Adrenal gland (tissue), 12 donors: Measurements from ENCODE around the gene DLX3. TPM values are rescaled to one million over a fixed set of nuclear protein-coding genes. Genes with fewer than 3 reads are reported as not detected.

Source experiments
- DNase-seq, 7 donors: peaks; one replicate each; pipeline ENCODE4 v3.0.0-alpha.2; 2019 to 2020
- H3K27ac ChIP-seq, 5 donors: fragments of 200-600 bp; sonication (generic) in 4 of 5; 1 replicate in 3 of 5; 2 replicates in 2 of 5; pipeline versions ENCODE4 v1.5.1 to v1.8.0; 2016 to 2020; ENCODE audit warnings: mild to moderate bottlenecking in 1 of 5
- H3K27me3 ChIP-seq: fragments of 200-600 bp; 2 replicates; pipeline ENCODE4 v1.8.0; 2021
- H3K36me3 ChIP-seq, 2 donors: fragments of 200-600 bp; replicated peaks in 1 of 2; 1 replicate in 1 of 2; 2 replicates in 1 of 2; pipeline versions ENCODE4 v1.5.1 to v1.8.0; 2018 to 2022
- H3K4me1 ChIP-seq, 2 donors: fragments of 200-600 bp; replicated peaks in 1 of 2; 1 replicate in 1 of 2; 2 replicates in 1 of 2; pipeline versions ENCODE4 v1.5.1 to v1.8.0; 2018 to 2021
- H3K4me3 ChIP-seq, 4 donors: fragments of 200-600 bp; sonication (generic) in 3 of 4; one replicate each; pipeline ENCODE4 v1.5.1; 2016 to 2018
- H3K9me3 ChIP-seq, 3 donors: fragments of 200-600 bp; sonication (generic) in 1 of 3; replicated peaks in 1 of 3; 1 replicate in 2 of 3; 2 replicates in 1 of 3; pipeline versions ENCODE4 v1.5.1 to v1.8.0; 2016 to 2021
- CTCF ChIP-seq, 6 experiments: fragments of 450-650 bp in 4 of 6; fragments of 200-600 bp in 2 of 6; sonication (generic) in 1 of 6; IDR thresholded peaks; 1 replicate in 5 of 6; 2 replicates in 1 of 6; pipeline versions ENCODE4 v1.5.1 to v1.8.0; 2016 to 2021; ENCODE audit warnings: antibody characterized with exemption in 6 of 6, mild to moderate bottlenecking in 2 of 6, moderate library complexity in 1 of 6
- POLR2A ChIP-seq, 2 donors: fragments of 450-650 bp; IDR thresholded peaks; one replicate each; pipeline ENCODE4 v1.6.1; 2017; ENCODE audit warnings: antibody characterized with exemption in 2 of 2, mild to moderate bottlenecking in 2 of 2, moderate library complexity in 1 of 2
- WGBS, 4 donors: extraction: QIAGEN DNeasy Blood & Tissue Kit in 2 of 4; methylation state at CpG; one replicate each; pipeline versions ENCODE4 v1.1.5 to v1.1.7; 2013 to 2017; 5-methylcytosine and 5-hydroxymethylcytosine counted together
- intact Hi-C, 2 donors: fragments of 100-400 bp; cut with DNase I; formaldehyde crosslinking; loops; one replicate each; pipeline versions ENCODE4 v1.14.1 to v1.15.0; 2022 to 2023
- polyA plus RNA-seq, 3 donors: library from polyadenylated mRNA; stranded (reverse); fragments of 200-250 nt in 2 of 3; fragments of 350-450 nt in 1 of 3; fragmentation: Illumina TruSeq in 1 of 3; extraction: RNeasy Lipid Tissue Mini Kit (QIAGEN cat#74804) in 1 of 3; gene quantifications; one replicate each; pipeline ENCODE4 v1.2.3, GENCODE V29; 2013 to 2014
- total RNA-seq, 9 donors: library from RNA; depleted of rRNA in 4 of 9; stranded (reverse); fragments of >200 nt in 4 of 9; fragments of 120-200 nt in 1 of 9; fragmentation: NEBNext Ultra II Directional in 1 of 9; extraction: Animal tissue kit (Norgen Biotek cat#: 25700) in 1 of 9; gene quantifications; one replicate each; pipeline versions ENCODE4 v1.1.0 to v1.2.4, GENCODE V29; 2013 to 2023
- donor health status: healthy with polysubstance abuse.
- donor health status: Bipolar disorder and iron deficiency.
- donor health status: DM: yes; HTN: yes; CAD: no.
- donor health status: DM: no; HTN: no; CAD: no.
- donor health status: DM: no; HTN: no; CAD: no.
- donor health status: DM: yes; HTN: yes; CAD: no.

Gene DLX3
- total and polyA plus RNA-seq, 12 donors: 0.07 to 0.83 (median 0.36) TPM; not detected in 4

- Histone ChIP-seq H3K9me3 (no peaks in the 10 kb centered on the region), H3K36me3 (no peaks in the 10 kb centered on the region), H3K4me1 (peaks cover 19 to 28% of the 10 kb centered on the region in 2 donors), H3K27ac (no peak overlapping the region), H3K4me3 (no peak overlapping the region), H3K27me3 (peaks cover 36% of the 10 kb centered on the region)
- intact Hi-C loops: loop anchor here (5.0 to 10.0 kb wide), 4 partner anchors 35 to 428 kb away; partner anchors contain the start of genes NXPH3 (in 1 of the 2) and SLC35B1 (in 1 of the 2)
- no peak for TF ChIP-seq CTCF (IDR thresholded peaks at IDR 0.05)
- no peak for TF ChIP-seq POLR2A (IDR thresholded peaks at IDR 0.05)
- no peak for DNase-seq
- WGBS, 4 donors: 72 to 85% (median 80%) methylated on average over 13 of the region's 13 CpGs
Observed at GRCh38 chr17:49992191-49992932, 2.7 kb downstream of the DLX3 start.

GRCh38 chr17:49991409-49991808 lies 3.6 kb downstream of the DLX3 start:
- Histone ChIP-seq H3K9me3 (no peaks in the 10 kb centered on the region), H3K27me3 (peaks cover 37% of the 10 kb centered on the region), H3K4me3 (no peak overlapping the region), H3K27ac (no peak overlapping the region), H3K36me3 (no peaks in the 10 kb centered on the region), H3K4me1 (peaks cover 19 to 21% of the 10 kb centered on the region in 2 donors)
- WGBS, 4 donors: 86 to 96% (median 87%) methylated on average over 9 to 14 of the region's 14 CpGs
- no peak for DNase-seq
- intact Hi-C loops: loop anchor here (5.0 to 10.0 kb wide), 4 partner anchors 34 to 427 kb away; partner anchors contain the start of genes NXPH3 (in 1 of the 2) and SLC35B1 (in 1 of the 2)
- no peak for TF ChIP-seq POLR2A (IDR thresholded peaks at IDR 0.05)
- TF ChIP-seq CTCF (IDR thresholded peaks at IDR 0.05): no peak

GRCh38 chr17:49990921-49991320 lies 4.1 kb downstream of the DLX3 start:
- 74 to 86% (median 83%) methylated on average over 5 to 8 of the region's 8 CpGs for WGBS, 4 donors
- DNase-seq: peak in 1 of 7 donors; percentile 9
- peaks cover 33% of the 10 kb centered on the region for H3K27me3 ChIP-seq
- intact Hi-C loops: loop anchor here (5.0 to 10.0 kb wide), 4 partner anchors 34 to 426 kb away; partner anchors contain the start of genes NXPH3 (in 1 of the 2) and SLC35B1 (in 1 of the 2)
- H3K4me3 ChIP-seq: no peak overlapping the region
- H3K27ac ChIP-seq: no peak overlapping the region
- TF ChIP-seq CTCF (IDR thresholded peaks at IDR 0.05): no peak
- H3K4me1 ChIP-seq: peaks cover 19 to 20% of the 10 kb centered on the region in 2 donors
- H3K9me3 ChIP-seq: no peaks in the 10 kb centered on the region
- H3K36me3 ChIP-seq: no peaks in the 10 kb centered on the region

- H3K36me3 ChIP-seq: no peaks in the 10 kb centered on the region
- WGBS, 4 donors: 41 to 45% (median 43%) methylated on average over 3 of the region's 3 CpGs
- no peak for TF ChIP-seq POLR2A (IDR thresholded peaks at IDR 0.05)
- no peak for TF ChIP-seq CTCF (IDR thresholded peaks at IDR 0.05)
- H3K9me3 ChIP-seq: no peaks in the 10 kb centered on the region
- peaks cover 27% of the 10 kb centered on the region for H3K27me3 ChIP-seq
- intact Hi-C loops: loop anchor here (5.0 to 10.0 kb wide), 4 partner anchors 33 to 426 kb away; partner anchors contain the start of genes NXPH3 (in 1 of the 2) and SLC35B1 (in 1 of the 2)
- peak in 1 of 7 donors; percentile 8 for DNase-seq
- peaks cover 19 to 20% of the 10 kb centered on the region in 2 donors for H3K4me1 ChIP-seq
- H3K27ac ChIP-seq: no peak overlapping the region
- no peak overlapping the region for H3K4me3 ChIP-seq
Observed at GRCh38 chr17:49990331-49990730, 4.7 kb downstream of the DLX3 start.
